Fibroblast of lung (primary cell): Measurements from ENCODE around the gene GPNMB.

ENCODE experiments used
- CTCF ChIP-seq, 2 donors: IDR thresholded peaks in 1 of 2; conservative IDR thresholded peaks in 1 of 2; 1 replicate in 1 of 2; 2 replicates in 1 of 2; pipeline ENCODE4 v1.5.1; 2011 to 2012; ENCODE audit warnings: low read length in 2 of 2, control low read depth in 1 of 2, inconsistent platforms in 1 of 2, low read depth in 1 of 2, mild to moderate bottlenecking in 1 of 2
- EZH2 ChIP-seq: IDR thresholded peaks from 2 replicates; pipeline ENCODE4 v1.5.1; 2012; ENCODE audit warnings: low read length, control low read depth, mild to moderate bottlenecking; ENCODE audit errors: missing control alignments

GRCh38 chr7:23200331-23200730, 46.2 kb upstream of the GPNMB start:
- TF ChIP-seq CTCF (conservative IDR thresholded peaks at IDR 0.05 in 1 of 2, IDR thresholded peaks at IDR 0.05 in 1 of 2; ENCODE audit: low read depth in 1 of 2, low read length in 2 of 2), result no peak
- TF ChIP-seq EZH2, result no peak
